Astrocyte (in vitro differentiated cells and primary cell): ENCODE data around the gene TMEM179.

ENCODE experiments used
- EZH2 ChIP-seq: IDR thresholded peaks from 2 replicates; pipeline ENCODE4 v1.6.1; 2012; ENCODE audit warnings: mild to moderate bottlenecking, low read length, inconsistent platforms; ENCODE audit not compliant: insufficient read depth
- TF ChIP-seq, protein P1 (sequence below): IDR thresholded peaks from 2 replicates; pipeline ENCODE4 v1.5.1; 2011; ENCODE audit warnings: low read depth, mild to moderate bottlenecking, inconsistent platforms, low read length, moderate library complexity; ENCODE audit not compliant: insufficient read depth

GRCh38 chr14:104593241-104593701, 11.3 kb downstream of the TMEM179 start:
- TF ChIP-seq, protein P1, sequence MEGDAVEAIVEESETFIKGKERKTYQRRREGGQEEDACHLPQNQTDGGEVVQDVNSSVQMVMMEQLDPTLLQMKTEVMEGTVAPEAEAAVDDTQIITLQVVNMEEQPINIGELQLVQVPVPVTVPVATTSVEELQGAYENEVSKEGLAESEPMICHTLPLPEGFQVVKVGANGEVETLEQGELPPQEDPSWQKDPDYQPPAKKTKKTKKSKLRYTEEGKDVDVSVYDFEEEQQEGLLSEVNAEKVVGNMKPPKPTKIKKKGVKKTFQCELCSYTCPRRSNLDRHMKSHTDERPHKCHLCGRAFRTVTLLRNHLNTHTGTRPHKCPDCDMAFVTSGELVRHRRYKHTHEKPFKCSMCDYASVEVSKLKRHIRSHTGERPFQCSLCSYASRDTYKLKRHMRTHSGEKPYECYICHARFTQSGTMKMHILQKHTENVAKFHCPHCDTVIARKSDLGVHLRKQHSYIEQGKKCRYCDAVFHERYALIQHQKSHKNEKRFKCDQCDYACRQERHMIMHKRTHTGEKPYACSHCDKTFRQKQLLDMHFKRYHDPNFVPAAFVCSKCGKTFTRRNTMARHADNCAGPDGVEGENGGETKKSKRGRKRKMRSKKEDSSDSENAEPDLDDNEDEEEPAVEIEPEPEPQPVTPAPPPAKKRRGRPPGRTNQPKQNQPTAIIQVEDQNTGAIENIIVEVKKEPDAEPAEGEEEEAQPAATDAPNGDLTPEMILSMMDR, result no peak
- TF ChIP-seq EZH2, result no peak
